ENCODE data around the gene IST1. TPM values are rescaled to one million over a fixed set of nuclear protein-coding genes. Genes with fewer than 3 reads are reported as not detected.

The IST1 gene
- total RNA-seq, 2 donors from 2014 or later: 60.3 to 82.8 TPM

DNA sequence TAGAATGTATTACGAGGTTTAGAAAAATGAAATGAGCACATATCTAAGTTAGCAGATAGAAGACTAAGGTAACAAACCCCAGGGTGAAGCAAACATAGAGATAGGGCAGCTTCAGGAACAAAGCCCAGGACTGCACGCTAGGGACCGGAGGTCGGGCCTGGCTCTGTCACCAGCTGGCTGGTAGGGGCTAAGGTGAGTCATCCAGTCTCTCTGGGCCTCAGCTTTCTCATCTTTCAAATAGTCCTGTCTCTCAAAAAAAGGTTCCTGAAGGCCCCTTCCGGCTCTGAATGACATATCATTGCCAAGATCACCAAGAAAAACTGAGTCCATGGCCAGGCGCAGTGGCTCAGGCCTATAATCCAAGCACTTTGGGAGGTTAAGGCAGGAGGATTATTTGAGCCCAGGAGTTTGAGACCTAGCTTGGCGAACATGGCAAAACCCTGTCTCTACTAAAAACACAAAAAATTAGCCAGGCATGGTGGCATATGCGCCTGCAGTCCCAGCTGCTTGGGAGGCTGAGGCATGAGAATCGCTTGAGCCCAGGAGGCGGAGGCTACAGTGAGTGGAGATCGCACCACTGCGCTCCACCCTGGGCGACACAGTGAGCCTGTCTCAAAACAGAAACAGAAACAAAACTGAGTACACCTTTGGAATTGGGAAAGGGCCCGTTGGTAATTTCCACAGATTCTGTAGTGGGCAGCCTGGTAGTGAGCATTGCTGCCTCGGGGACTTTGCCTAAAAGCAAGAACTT is 78.9 kb downstream of the IST1 start:
- TF ChIP-seq POLR2A (IDR thresholded peaks at IDR 0.05): no peak
- TF ChIP-seq, protein P1, sequence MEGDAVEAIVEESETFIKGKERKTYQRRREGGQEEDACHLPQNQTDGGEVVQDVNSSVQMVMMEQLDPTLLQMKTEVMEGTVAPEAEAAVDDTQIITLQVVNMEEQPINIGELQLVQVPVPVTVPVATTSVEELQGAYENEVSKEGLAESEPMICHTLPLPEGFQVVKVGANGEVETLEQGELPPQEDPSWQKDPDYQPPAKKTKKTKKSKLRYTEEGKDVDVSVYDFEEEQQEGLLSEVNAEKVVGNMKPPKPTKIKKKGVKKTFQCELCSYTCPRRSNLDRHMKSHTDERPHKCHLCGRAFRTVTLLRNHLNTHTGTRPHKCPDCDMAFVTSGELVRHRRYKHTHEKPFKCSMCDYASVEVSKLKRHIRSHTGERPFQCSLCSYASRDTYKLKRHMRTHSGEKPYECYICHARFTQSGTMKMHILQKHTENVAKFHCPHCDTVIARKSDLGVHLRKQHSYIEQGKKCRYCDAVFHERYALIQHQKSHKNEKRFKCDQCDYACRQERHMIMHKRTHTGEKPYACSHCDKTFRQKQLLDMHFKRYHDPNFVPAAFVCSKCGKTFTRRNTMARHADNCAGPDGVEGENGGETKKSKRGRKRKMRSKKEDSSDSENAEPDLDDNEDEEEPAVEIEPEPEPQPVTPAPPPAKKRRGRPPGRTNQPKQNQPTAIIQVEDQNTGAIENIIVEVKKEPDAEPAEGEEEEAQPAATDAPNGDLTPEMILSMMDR (IDR thresholded peaks at IDR 0.05): no peak
- Histone ChIP-seq H3K4me1 (no peaks in the 10 kb centered on the region), H3K27ac (no peak overlapping the region), H3K27me3 (no peaks in the 10 kb centered on the region), H3K4me3 (no peak overlapping the region), H3K9me3 (no peaks in the 10 kb centered on the region), H3K36me3 (replicated peaks in 1 of 2; ENCODE audit: insufficient read depth in 1 of 2, low read depth in 2 of 2) (no peaks in the 10 kb centered on the region)
- 80 to 88% methylated on average over 14 to 15 of the region's 15 CpGs for WGBS, 2 donors
- ATAC-seq: no peak
- intact Hi-C loops (cut with DNase I): no loop called here
- DNase-seq: no peak

Other genes with a start within 250 kb of the IST1 start
- gene PHLPP2, start 170.8 kb upstream of the IST1 start, total RNA-seq: 1 to 10 TPM; 4.2 to 5.9 TPM
- gene AP1G1, start 86.7 kb upstream of the IST1 start, total RNA-seq: 10 to 100 TPM; 58.1 to 84.7 TPM
- 10 to 100 TPM; 14.5 to 16.2 TPM for gene ATXN1L, start 49.6 kb upstream of the IST1 start, total RNA-seq
- 1 to 10 TPM; 8.6 to 8.9 TPM for gene ZNF821, start 11.3 kb upstream of the IST1 start, total RNA-seq
- gene PKD1L3, start 104.9 kb downstream of the IST1 start, total RNA-seq: not detected
- gene DHODH, start 113.2 kb downstream of the IST1 start, total RNA-seq: 1 to 10 TPM; 4.4 to 5.3 TPM
- 10 to 100 TPM in 1 of 2 donors, 1 to 10 TPM in 1; 3.6 to 15.5 TPM for gene HP, start 159.0 kb downstream of the IST1 start, total RNA-seq
- gene HPR, start 167.7 kb downstream of the IST1 start, total RNA-seq: not detected
- 1 to 10 TPM; 5.4 to 7.3 TPM for gene TXNL4B, start 198.1 kb downstream of the IST1 start, total RNA-seq
- gene DHX38, start 198.3 kb downstream of the IST1 start, total RNA-seq: 10 to 100 TPM; 28.3 to 40.5 TPM

All from body of pancreas (tissue), 4 donors.